Endodermal cell (in vitro differentiated cells): ENCODE measurements around the gene ZNF207. TPM values are rescaled to one million over a fixed set of nuclear protein-coding genes. Genes with fewer than 3 reads are reported as not detected.

Source experiments
- DNase-seq: peaks from one replicate; pipeline ENCODE4 v3.0.0-alpha.2; 2017
- H3K27ac ChIP-seq: 2 replicates; pipeline ENCODE4 v1.5.1; 2013; ENCODE audit warnings: mild to moderate bottlenecking, low read depth, low read length, moderate library complexity
- H3K27me3 ChIP-seq: 2 replicates; pipeline ENCODE4 v1.6.1; 2013; ENCODE audit warnings: mild to moderate bottlenecking, low read length, moderate library complexity; ENCODE audit not compliant: insufficient read depth, control insufficient read depth, poor library complexity, severe bottlenecking
- H3K36me3 ChIP-seq: 2 replicates; pipeline ENCODE4 v1.7.0; 2013; ENCODE audit warnings: mild to moderate bottlenecking, low read length, moderate library complexity; ENCODE audit not compliant: control insufficient read depth, insufficient read depth
- H3K4me1 ChIP-seq: one replicate; pipeline ENCODE4 v1.7.0; 2013; ENCODE audit warnings: low read length; ENCODE audit not compliant: control insufficient read depth, insufficient read depth
- H3K4me3 ChIP-seq: 2 replicates; pipeline ENCODE4 v1.5.1; 2013; ENCODE audit warnings: mild to moderate bottlenecking, low read length, moderate library complexity
- H3K9ac ChIP-seq: 2 replicates; pipeline ENCODE4 v1.6.1; 2013; ENCODE audit warnings: mild to moderate bottlenecking, low read length, moderate library complexity; ENCODE audit not compliant: poor library complexity, severe bottlenecking; ENCODE audit errors: extremely low read depth
- H3K9me3 ChIP-seq: 2 replicates; pipeline ENCODE4 v1.6.1; 2013; ENCODE audit warnings: mild to moderate bottlenecking, low read length, moderate library complexity; ENCODE audit not compliant: control insufficient read depth
- H3K27ac Mint-ChIP-seq: 2 replicates; pipeline ENCODE4 v1.8.0; 2020; ENCODE audit warnings: mixed read lengths
- H3K27me3 Mint-ChIP-seq: 2 replicates; pipeline ENCODE4 v1.8.0; 2021; ENCODE audit warnings: mild to moderate bottlenecking, mixed read lengths; ENCODE audit not compliant: insufficient read depth
- H3K36me3 Mint-ChIP-seq: 2 replicates; pipeline ENCODE4 v1.8.0; 2020; ENCODE audit warnings: low read depth, mixed read lengths
- H3K4me1 Mint-ChIP-seq: 2 replicates; pipeline ENCODE4 v1.8.0; 2020; ENCODE audit warnings: mixed read lengths
- H3K4me3 Mint-ChIP-seq: 2 replicates; pipeline ENCODE4 v1.8.0; 2020; ENCODE audit warnings: mild to moderate bottlenecking, moderate library complexity, mixed read lengths
- H3K9me3 Mint-ChIP-seq: 2 replicates; pipeline ENCODE4 v1.8.0; 2020; ENCODE audit warnings: mild to moderate bottlenecking, mixed read lengths
- CTCF ChIP-seq: fragments of 200-600 bp; sonication (generic); conservative IDR thresholded peaks from 2 replicates; pipeline ENCODE4 v1.5.0; 2021; ENCODE audit warnings: antibody characterized with exemption, mild to moderate bottlenecking
- WGBS, 2 experiments: methylation state at CpG; one replicate each; pipeline versions ENCODE4 v1.1.5 to v1.1.7; 2013; ENCODE audit warnings: missing lambda C conversion rate in 2 of 2, mixed read lengths in 1 of 2; ENCODE audit not compliant: insufficient coverage in 1 of 2, insufficient read length in 1 of 2; 5-methylcytosine and 5-hydroxymethylcytosine counted together
- long read RNA-seq, 4 experiments: library from polyadenylated mRNA in 2 of 4; library from RNA in 1 of 4; library from capped mRNA in 1 of 4; stranded (forward) in 3 of 4; unstranded in 1 of 4; transcript quantifications; one replicate each; pipeline ENCODE4 v2.0.0, GENCODE V29; 2020 to 2021; ENCODE audit warnings: inconsistent platforms in 1 of 4
- polyA plus RNA-seq, 2 experiments: library from polyadenylated mRNA; stranded (reverse); fragments of 50-300 nt; gene quantifications; one replicate each; pipeline ENCODE4 v1.2.3, GENCODE V29; 2013
- total RNA-seq, 2 donors: library from RNA; stranded (reverse); fragmentation: NEBNext Ultra II Directional in 1 of 2; extraction: Animal tissue kit (Norgen Biotek cat#: 25700) in 1 of 2; gene quantifications; 2 replicates in 1 of 2; 3 replicates in 1 of 2; pipeline ENCODE4 v1.2.1, GENCODE V29; 2021

ZNF207 gene
- total RNA-seq: 100 to 1,000 TPM; 234 to 255 TPM
- polyA plus RNA-seq (2013, experiment 1 of 2): 230 TPM
- polyA plus RNA-seq (2013, experiment 2 of 2): 217 TPM
- long read RNA-seq, experiment 1, full-length matches to known transcripts: 48 of 85 reads
- long read RNA-seq, experiment 1, partial matches to known transcripts: 26 of 85 reads
- long read RNA-seq, experiment 1, other reads (novel, unspliced or antisense): 11 of 85 reads
- long read RNA-seq, experiment 2, full-length matches to known transcripts: 154 of 198 reads
- long read RNA-seq, experiment 2, partial matches to known transcripts: 15 of 198 reads
- long read RNA-seq, experiment 2, other reads (novel, unspliced or antisense): 29 of 198 reads
- long read RNA-seq, experiment 3, full-length matches to known transcripts: 497 of 556 reads
- long read RNA-seq, experiment 3, partial matches to known transcripts: 25 of 556 reads
- long read RNA-seq, experiment 3, other reads (novel, unspliced or antisense): 34 of 556 reads
- long read RNA-seq, experiment 4, full-length matches to known transcripts: 78 of 106 reads
- long read RNA-seq, experiment 4, partial matches to known transcripts: 25 of 106 reads
- long read RNA-seq, experiment 4, other reads (novel, unspliced or antisense): 3 of 106 reads

GRCh38 chr17:32349854-32350665, at the start of gene ZNF207:
Gene ZNF207 (plus strand): TSS chr17:32350157. CDS start chr17:32350286, 129 bp downstream.
- no peaks in the 10 kb centered on the region for H3K9me3 ChIP-seq
- peak; percentile 99 for DNase-seq
- H3K27ac ChIP-seq: peak within 1 kb of the TSS; percentile 98
- no peaks in the 10 kb centered on the region for H3K4me1 ChIP-seq
- TF ChIP-seq CTCF: no peak
- H3K36me3 ChIP-seq: peaks cover 34% of the 10 kb centered on the region
- peak within 1 kb of the TSS; percentile 100 for H3K4me3 Mint-ChIP-seq
- peak within 1 kb of the TSS; percentile 100 for H3K9ac ChIP-seq
- peaks cover 11% of the 10 kb centered on the region for H3K4me1 Mint-ChIP-seq
- no peaks in the 10 kb centered on the region for H3K9me3 Mint-ChIP-seq
- 0% methylated on average over 14 to 38 of the region's 47 CpGs for WGBS, 2 experiments
- peaks cover 43% of the 10 kb centered on the region for H3K36me3 Mint-ChIP-seq
- no peaks in the 10 kb centered on the region for H3K27me3 ChIP-seq
- peak within 1 kb of the TSS; percentile 100 for H3K27ac Mint-ChIP-seq
- no peaks in the 10 kb centered on the region for H3K27me3 Mint-ChIP-seq
- peak within 1 kb of the TSS; percentile 87 for H3K4me3 ChIP-seq

- Mint-ChIP-seq H3K36me3 (no peaks in the 10 kb centered on the region), H3K9me3 (no peaks in the 10 kb centered on the region), H3K27ac (peak overlapping the region; percentile 37), H3K4me3 (no peak overlapping the region), H3K27me3 (no peaks in the 10 kb centered on the region), H3K4me1 (peaks cover 37% of the 10 kb centered on the region)
- Histone ChIP-seq H3K9me3 (no peaks in the 10 kb centered on the region), H3K36me3 (no peaks in the 10 kb centered on the region), H3K9ac (no peak overlapping the region), H3K4me1 (peaks cover 5% of the 10 kb centered on the region), H3K27me3 (no peaks in the 10 kb centered on the region), H3K4me3 (no peak overlapping the region), H3K27ac (no peak overlapping the region)
- no peak for TF ChIP-seq CTCF
- DNase-seq: no peak
- WGBS, 2 experiments: 80 to 90% methylated on average over 2 to 4 of the region's 4 CpGs
These were observed 47.9 kb upstream of the ZNF207 start for GRCh38 chr17:32302037-32302436.

GRCh38 chr17:32302860-32303649, 46.9 kb upstream of the ZNF207 start:
- Histone ChIP-seq H3K4me3 (no peak overlapping the region), H3K9me3 (no peaks in the 10 kb centered on the region), H3K9ac (no peak overlapping the region), H3K36me3 (no peaks in the 10 kb centered on the region), H3K27ac (peak overlapping the region; percentile 97), H3K4me1 (peaks cover 5% of the 10 kb centered on the region), H3K27me3 (no peaks in the 10 kb centered on the region)
- peaks cover 37% of the 10 kb centered on the region for H3K4me1 Mint-ChIP-seq
- WGBS, 2 experiments: 38 to 59% methylated on average over 6 to 10 of the region's 10 CpGs
- H3K9me3 Mint-ChIP-seq: no peaks in the 10 kb centered on the region
- H3K27ac Mint-ChIP-seq: peak overlapping the region; percentile 77
- peak; percentile 95 for DNase-seq
- no peak for TF ChIP-seq CTCF
- H3K36me3 Mint-ChIP-seq: no peaks in the 10 kb centered on the region
- no peaks in the 10 kb centered on the region for H3K27me3 Mint-ChIP-seq
- H3K4me3 Mint-ChIP-seq: no peak overlapping the region
